Erythroblast (primary cell): ENCODE data around the gene AP2A2.
"Not testable (repeated sequence)": the region's sequence is repeated elsewhere in the genome, so short reads cannot be mapped to it uniquely, and the experiment has no call there.

Experiments used
- DNase-seq, 2 experiments: peaks; one replicate each; lab custom pipeline; 2025; lab: John Stamatoyannopoulos, UW
- GATA1 ChIP-seq: IDR thresholded peaks from 2 replicates; pipeline ENCODE4 v1.6.1; 2011; ENCODE audit warnings: low read depth, mild to moderate bottlenecking, control low read depth, low read length, moderate library complexity
- POLR2A ChIP-seq: IDR thresholded peaks from 2 replicates; pipeline ENCODE4 v1.6.1; 2011; ENCODE audit warnings: mild to moderate bottlenecking, low read length

The AP2A2 gene

DNA sequence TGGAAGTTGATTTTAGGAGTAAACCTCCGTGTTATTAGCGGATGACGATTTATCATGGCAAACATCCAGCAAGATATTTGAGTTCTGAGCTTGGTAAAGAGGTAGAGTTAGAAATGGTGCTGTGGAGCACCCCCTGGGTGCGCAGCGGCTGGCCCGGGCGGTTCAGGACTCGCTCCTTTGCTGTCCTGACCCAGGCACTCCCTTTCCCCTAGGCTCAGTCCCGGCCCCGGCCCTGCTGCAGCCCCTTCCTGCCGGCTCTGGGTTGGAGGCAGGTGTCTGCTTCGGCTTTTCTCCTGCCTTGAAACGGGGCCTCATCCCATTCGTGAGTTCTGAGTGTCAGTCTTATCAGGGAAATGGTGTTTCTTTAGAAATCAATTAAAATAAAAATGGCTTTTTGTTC lies 33.4 kb downstream of the AP2A2 start:
- TF ChIP-seq GATA1: no peak
- TF ChIP-seq POLR2A: no peak
- no peak for DNase-seq

DNA sequence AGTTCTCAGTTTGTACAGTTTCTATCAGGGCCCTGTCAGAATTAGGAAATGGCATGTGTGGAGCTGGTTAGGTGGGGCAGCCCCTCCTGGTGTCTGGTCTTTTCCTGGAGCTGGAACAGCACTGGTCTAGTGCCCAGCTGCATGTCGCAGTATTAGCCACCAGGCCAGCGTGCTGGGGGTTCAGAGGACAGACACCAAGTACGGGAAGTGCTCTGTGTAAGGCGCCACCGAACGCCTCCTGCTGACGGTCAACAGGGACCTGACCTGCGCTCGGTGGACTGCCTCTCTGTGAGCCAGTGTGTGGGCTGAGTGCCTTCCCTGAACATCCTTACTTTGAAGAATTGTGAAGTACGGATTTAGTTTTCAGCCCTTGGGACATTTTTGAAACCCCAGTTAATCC lies 33.9 kb downstream of the AP2A2 start:
- no peak for DNase-seq
- TF ChIP-seq POLR2A: no peak
- TF ChIP-seq GATA1: no peak

DNA sequence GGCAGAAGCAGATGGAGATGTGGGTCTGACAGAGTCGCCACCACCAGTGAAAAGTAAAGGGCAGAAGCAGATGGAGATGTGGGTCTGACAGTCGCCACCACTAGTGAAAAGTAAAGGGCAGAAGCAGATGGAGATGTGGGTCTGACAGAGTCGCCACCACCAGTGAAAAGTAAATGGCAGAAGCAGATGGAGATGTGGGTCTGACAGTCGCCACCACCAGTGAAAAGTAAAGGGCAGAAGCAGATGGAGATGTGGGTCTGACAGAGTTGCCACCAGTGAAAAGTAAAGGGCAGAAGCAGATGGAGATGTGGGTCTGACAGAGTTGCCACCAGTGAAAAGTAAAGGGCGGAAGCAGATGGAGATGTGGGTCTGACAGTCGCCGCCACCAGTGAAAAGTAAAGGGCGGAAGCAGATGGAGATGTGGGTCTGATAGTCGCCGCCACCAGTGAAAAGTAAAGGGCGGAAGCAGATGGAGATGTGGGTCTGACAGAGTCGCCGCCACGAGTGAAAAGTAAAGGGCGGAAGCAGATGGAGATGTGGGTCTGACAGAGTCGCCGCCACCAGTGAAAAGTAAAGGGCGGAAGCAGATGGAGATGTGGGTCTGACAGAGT lies 35.7 kb downstream of the AP2A2 start:
- not testable (repeated sequence) for DNase-seq

DNA sequence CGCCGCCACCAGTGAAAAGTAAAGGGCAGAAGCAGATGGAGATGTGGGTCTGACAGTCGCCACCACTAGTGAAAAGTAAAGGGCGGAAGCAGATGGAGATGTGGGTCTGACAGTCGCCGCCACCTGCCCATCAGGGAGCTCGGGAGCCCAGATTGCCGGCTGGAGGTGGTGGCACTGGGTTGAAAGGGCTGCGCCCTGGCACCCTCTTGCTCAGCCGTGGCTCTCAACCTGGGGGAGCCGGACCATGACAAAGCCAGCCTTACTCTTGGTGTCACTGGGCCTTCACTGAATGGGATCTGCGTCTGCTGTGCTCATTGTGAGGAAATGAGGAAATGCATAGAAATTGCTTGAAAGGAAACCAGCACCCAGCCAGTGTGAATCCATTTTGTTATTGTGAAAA lies 36.3 kb downstream of the AP2A2 start:
- TF ChIP-seq GATA1: no peak
- no peak for TF ChIP-seq POLR2A

DNA sequence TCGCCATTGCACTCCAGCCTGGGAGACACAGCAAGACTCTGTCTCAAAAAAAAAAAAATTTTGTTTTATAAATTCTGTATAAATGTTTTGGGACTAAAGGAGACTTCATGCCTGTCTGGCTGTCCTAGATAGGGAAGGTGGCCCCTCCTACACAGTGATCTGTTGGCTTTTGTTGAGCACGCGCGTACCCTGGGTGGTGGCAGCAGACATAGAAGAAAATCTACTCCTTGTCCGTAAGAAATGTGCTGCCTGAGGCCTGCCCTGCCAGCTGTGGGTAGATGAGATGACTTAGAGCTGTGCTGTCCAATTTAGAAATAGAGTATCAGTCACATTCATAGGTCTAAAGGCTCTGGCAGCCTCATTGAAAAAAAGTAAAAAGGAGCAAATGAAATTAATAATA lies 37.0 kb downstream of the AP2A2 start:
- DNase-seq: peak; percentile 57 to 70
- TF ChIP-seq GATA1: no peak
- TF ChIP-seq POLR2A: no peak

More for the DNA sequence above, 36.3 kb downstream of the AP2A2 start:
- no peak for DNase-seq

DNA sequence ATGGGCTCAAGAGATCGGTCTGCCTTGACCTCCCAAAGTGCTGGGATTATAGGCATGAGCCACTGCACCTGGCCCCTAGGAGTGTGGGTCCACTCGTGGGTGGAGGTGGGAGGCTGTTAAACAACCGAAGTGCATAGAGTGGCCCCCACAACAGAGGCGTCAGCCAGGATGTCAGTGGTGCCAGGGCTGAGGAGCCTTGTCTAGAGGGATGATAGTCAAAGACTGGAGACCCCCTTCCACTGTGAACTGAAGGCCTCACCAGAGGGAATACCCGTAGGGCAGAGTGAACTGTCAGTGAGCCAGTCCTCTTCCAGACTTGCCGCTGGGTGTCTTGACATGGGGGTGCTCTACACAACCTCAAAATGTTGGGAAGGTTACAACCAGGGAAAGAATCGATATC lies 38.2 kb downstream of the AP2A2 start:
- TF ChIP-seq GATA1: no peak
- no peak for TF ChIP-seq POLR2A
- DNase-seq: no peak

DNA sequence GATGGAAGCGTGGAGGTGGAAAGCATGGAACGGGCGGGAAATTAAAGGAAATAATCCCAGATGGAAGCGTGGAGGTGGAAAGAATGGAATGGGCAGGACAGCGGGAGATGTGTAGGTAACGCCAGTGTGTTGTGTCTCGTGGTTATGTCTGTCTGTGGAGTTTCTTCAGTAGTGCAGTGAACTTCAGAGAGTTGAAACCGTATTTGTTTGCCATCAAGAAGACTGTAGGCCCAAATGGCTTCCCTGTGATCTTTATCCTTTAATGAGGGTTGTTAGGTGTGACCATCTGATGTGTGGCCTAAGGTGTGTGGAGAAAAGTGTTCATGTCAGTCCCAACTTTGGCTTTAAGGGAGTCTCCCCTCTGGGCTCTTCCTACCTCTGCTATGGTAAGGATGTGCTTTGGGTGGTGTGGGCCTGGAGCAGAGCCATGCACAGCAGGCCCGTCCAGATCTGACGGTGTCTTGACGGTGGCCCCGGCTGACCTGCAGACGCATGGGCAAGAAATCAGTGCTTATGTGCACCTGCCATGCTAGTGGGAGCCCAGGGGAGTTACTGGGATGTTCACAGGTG lies 39.6 kb downstream of the AP2A2 start:
- DNase-seq: no peak
- TF ChIP-seq POLR2A: no peak
- TF ChIP-seq GATA1: no peak

GRCh38 chr11:967995-968751 lies 42.5 kb downstream of the AP2A2 start:
- TF ChIP-seq POLR2A: no peak
- TF ChIP-seq GATA1: no peak

GRCh38 chr11:968822-969221 lies 43.2 kb downstream of the AP2A2 start:
- no peak for TF ChIP-seq POLR2A
- TF ChIP-seq GATA1: no peak
- DNase-seq: no peak

More at GRCh38 chr11:967995-968751, 42.5 kb downstream of the AP2A2 start:
- no peak for DNase-seq

GRCh38 chr11:969651-970205 lies 44.1 kb downstream of the AP2A2 start:
- TF ChIP-seq POLR2A (no peak), GATA1 (no peak)
- no peak for DNase-seq

DNA sequence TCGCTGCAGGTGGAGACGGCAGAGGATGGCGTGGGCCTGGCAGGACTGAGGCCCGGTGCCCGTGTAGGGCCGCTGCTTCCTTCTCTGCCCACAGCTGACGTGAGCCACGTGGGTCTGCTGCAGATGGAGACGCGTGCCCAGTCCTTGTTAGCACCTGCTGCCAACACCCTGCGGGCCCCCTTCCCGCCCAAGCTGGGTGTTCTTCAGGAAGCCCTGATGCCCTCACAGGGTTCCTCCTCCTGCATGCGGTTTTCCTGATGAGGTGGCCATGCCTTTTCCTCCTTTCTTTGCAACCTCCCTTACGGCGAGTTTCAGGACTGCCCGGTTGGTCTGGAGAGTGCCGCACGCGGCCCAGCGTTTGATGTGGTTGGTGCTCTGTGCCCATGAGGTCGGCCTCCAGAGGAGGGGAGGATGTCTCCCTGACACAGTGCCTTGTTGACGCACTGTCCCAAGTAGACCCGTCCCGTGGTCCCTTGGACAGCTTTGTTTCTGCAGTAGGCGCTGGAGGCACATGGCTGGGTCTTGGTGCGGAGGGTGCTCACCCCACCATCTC lies 44.7 kb downstream of the AP2A2 start:
- TF ChIP-seq POLR2A (no peak), GATA1 (no peak)
- no peak for DNase-seq

- no peak for TF ChIP-seq GATA1
- no peak for TF ChIP-seq POLR2A
- DNase-seq: no peak
Observed at GRCh38 chr11:971092-971690, 45.5 kb downstream of the AP2A2 start.

GRCh38 chr11:971731-972365 lies 46.2 kb downstream of the AP2A2 start:
- DNase-seq: no peak

More at GRCh38 chr11:971731-972365, 46.2 kb downstream of the AP2A2 start:
- TF ChIP-seq POLR2A (no peak), GATA1 (no peak)
